ENCODE data around the gene ANKRD20A1. TPM values are rescaled to one million over a fixed set of nuclear protein-coding genes. Genes with fewer than 3 reads are reported as not detected.
"Not testable (repeated sequence)": the region's sequence is repeated elsewhere in the genome, so short reads cannot be mapped to it uniquely, and the experiment has no call there.

ANKRD20A1 gene
- total RNA-seq: 0.87 and 4.4 TPM in 2 replicates

DNA sequence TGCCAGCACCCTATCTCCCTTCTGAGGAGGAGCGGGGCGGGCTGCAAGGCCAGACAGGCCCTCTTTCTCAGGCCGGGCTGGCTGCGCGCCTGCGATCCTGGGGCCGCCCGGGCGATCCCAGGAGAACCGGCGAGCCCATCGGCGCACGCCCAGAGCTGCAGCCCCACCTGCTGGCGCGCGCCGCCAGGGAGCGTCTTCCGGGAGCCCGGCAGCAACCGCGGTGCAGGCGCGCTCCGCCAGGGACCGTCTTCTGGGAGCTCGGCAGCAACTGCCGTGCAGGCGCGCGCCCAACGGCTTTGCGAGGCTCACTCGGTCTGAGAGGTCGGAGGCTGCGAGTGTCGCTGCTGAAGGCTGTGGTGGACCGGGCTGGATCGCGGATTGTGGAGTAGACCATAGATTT lies at the start of gene ANKRD20A1:
ANKRD20A1 (plus strand) TSS at position 61 of the 400 bp plus-strand sequence. CDS start 496 bp downstream, outside the sequence.
- DNase-seq (ENCODE audit: low read depth in 2 of 2): peak; percentile 53 to 56

GRCh38 chr9:67832088-67832487 lies 26.6 kb upstream of the ANKRD20A1 start:
- not testable (repeated sequence) for DNase-seq (ENCODE audit: low read depth in 2 of 2)

Data from lung microvascular endothelial cell (primary cell).